ENCODE measurements around the gene ZFP36L1.

ZFP36L1 gene

GRCh38 chr14:68761391-68761790, 31.5 kb downstream of the ZFP36L1 start:
- in situ Hi-C loops (cut with HindIII; ENCODE audit: low pct_ligation_motif_present, low sequenced_read_pairs), result no loop called here
- no peaks in the 10 kb centered on the region for H3K36me3 ChIP-seq (replicated peaks)
- H3K27me3 ChIP-seq (replicated peaks), result no peaks in the 10 kb centered on the region
- no peak for DNase-seq
- no peak overlapping the region for H3K27ac ChIP-seq
- TF ChIP-seq, protein P1, sequence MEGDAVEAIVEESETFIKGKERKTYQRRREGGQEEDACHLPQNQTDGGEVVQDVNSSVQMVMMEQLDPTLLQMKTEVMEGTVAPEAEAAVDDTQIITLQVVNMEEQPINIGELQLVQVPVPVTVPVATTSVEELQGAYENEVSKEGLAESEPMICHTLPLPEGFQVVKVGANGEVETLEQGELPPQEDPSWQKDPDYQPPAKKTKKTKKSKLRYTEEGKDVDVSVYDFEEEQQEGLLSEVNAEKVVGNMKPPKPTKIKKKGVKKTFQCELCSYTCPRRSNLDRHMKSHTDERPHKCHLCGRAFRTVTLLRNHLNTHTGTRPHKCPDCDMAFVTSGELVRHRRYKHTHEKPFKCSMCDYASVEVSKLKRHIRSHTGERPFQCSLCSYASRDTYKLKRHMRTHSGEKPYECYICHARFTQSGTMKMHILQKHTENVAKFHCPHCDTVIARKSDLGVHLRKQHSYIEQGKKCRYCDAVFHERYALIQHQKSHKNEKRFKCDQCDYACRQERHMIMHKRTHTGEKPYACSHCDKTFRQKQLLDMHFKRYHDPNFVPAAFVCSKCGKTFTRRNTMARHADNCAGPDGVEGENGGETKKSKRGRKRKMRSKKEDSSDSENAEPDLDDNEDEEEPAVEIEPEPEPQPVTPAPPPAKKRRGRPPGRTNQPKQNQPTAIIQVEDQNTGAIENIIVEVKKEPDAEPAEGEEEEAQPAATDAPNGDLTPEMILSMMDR (IDR thresholded peaks at IDR 0.05; ENCODE audit: low read depth, low read length, missing control alignments), result no peak
- H3K4me3 ChIP-seq (ENCODE audit: low read depth, low read length), result no peak overlapping the region

DNA sequence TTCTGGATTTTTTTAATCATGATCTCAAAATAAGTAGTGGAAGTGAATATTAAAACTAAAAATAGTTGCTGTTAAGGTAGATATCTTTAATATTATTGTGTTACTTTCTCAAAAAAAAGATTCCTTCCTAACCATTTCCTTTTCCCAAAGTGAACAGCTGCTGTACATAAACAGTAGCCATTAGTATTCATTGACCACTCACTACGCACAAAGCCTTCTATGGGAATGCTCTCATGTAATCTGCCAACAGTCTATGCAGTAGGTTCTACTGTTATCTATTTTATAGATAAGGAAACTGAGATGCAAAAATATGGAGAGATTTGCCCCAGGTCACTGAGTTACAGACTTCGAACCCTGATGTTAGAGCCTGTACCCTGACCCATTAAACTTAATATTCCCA, 32.1 kb downstream of the ZFP36L1 start:
- no peaks in the 10 kb centered on the region for H3K27me3 ChIP-seq (replicated peaks)
- in situ Hi-C loops (cut with HindIII; ENCODE audit: low pct_ligation_motif_present, low sequenced_read_pairs), result no loop called here
- H3K36me3 ChIP-seq (replicated peaks), result no peaks in the 10 kb centered on the region
- TF ChIP-seq, protein P1 (IDR thresholded peaks at IDR 0.05; ENCODE audit: low read depth, low read length, missing control alignments), result no peak
- H3K4me3 ChIP-seq (ENCODE audit: low read depth, low read length), result no peak overlapping the region
- H3K27ac ChIP-seq, result no peak overlapping the region
- DNase-seq, result no peak

DNA sequence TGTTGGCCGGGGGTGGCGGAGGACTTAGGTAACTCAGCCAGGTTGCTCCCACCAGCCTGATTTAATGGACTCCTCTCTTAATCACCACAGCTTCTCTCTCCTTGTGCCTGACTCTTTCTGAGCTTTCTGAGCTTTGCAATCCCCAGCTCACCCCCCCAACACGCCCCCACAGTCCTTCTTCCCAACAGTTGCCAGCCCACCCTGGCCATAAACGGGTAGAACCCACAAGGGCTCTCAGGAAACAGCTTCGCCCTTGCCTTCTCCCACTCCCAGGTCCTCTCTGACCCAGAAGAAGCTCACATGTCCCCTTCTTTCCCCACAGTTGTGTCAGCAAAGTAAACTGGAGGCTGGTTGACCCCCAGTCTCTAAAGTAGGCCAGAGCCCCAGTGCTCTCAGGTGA, 32.9 kb downstream of the ZFP36L1 start:
- no peak overlapping the region for H3K27ac ChIP-seq
- DNase-seq, result no peak
- H3K4me3 ChIP-seq (ENCODE audit: low read depth, low read length), result no peak overlapping the region
- no peaks in the 10 kb centered on the region for H3K27me3 ChIP-seq (replicated peaks)
- TF ChIP-seq, protein P1 (IDR thresholded peaks at IDR 0.05; ENCODE audit: low read depth, low read length, missing control alignments), result no peak
- H3K36me3 ChIP-seq (replicated peaks), result no peaks in the 10 kb centered on the region
- in situ Hi-C loops (cut with HindIII; ENCODE audit: low pct_ligation_motif_present, low sequenced_read_pairs), result no loop called here

DNA sequence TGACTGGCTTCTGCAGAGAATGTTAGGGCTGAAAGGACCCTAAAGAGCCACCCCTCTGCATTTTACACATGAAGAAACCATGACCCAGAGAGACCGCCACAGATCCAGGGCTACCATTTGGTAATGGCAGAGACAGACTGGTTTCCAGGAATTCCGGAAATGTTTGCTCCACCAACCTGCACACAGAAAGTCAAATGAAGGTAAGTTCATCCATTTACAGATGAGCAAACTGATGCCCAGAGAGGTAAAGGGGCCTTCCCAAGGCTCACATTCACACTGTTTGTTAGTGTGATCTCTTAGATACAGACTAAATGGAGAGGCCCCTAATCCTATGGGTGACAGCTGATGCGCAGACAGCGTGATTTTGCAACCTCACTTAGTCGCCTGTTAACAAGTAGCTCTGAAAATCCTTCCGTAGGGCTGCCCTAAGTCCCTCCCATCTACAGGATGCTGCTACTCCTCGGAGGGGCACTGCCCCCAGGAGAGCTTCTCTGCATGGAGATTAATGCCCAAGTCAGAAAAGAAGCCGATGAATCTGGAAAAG, 33.8 kb downstream of the ZFP36L1 start:
- no peak overlapping the region for H3K4me3 ChIP-seq (ENCODE audit: low read depth, low read length)
- H3K27me3 ChIP-seq (replicated peaks), result no peaks in the 10 kb centered on the region
- TF ChIP-seq, protein P1 (IDR thresholded peaks at IDR 0.05; ENCODE audit: low read depth, low read length, missing control alignments), result no peak
- no peaks in the 10 kb centered on the region for H3K36me3 ChIP-seq (replicated peaks)
- no peak for DNase-seq
- in situ Hi-C loops (cut with HindIII; ENCODE audit: low pct_ligation_motif_present, low sequenced_read_pairs), result no loop called here
- no peak overlapping the region for H3K27ac ChIP-seq

DNA sequence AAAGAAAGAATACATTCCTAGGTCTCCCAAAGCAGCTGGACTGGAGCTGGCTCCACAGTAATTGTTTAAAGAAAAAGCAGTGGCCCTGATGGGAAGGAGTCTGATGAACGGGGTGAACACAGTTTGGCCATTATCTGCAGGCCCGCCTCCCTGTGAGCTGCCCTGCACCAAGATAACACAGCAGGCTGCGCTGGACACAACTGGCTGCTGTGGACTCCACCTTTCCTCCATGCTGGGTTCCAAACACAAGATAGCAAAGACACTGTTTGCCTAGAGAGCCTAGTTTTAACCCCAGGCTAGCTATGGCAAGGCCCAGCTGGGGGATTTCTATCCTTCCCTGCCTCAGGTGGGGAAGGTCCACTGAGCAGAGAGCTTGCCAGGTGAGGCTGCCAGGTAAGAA, 34.6 kb downstream of the ZFP36L1 start:
- DNase-seq, result no peak
- no peaks in the 10 kb centered on the region for H3K27me3 ChIP-seq (replicated peaks)
- in situ Hi-C loops (cut with HindIII; ENCODE audit: low pct_ligation_motif_present, low sequenced_read_pairs), result no loop called here

More for the DNA sequence above, 34.6 kb downstream of the ZFP36L1 start:
- Histone ChIP-seq H3K27ac (no peak overlapping the region), H3K36me3 (replicated peaks) (no peaks in the 10 kb centered on the region), H3K4me3 (ENCODE audit: low read depth, low read length) (no peak overlapping the region)
- TF ChIP-seq, protein P1 (IDR thresholded peaks at IDR 0.05; ENCODE audit: low read depth, low read length, missing control alignments), result no peak

Data from brain microvascular endothelial cell (primary cell).